GM21367 (cell line): Measurements from ENCODE around the gene SNED1.

Experiments used
- ATAC-seq: cut with Tn5 transposase; IDR thresholded peaks from one replicate; pipeline ENCODE4 v1.9.1; 2021; ENCODE audit not compliant: unreplicated experiment

Gene SNED1

GRCh38 chr2:241123816-241124536 lies 125.6 kb downstream of the SNED1 start:
- ATAC-seq: no peak

GRCh38 chr2:241125626-241126025 lies 127.2 kb downstream of the SNED1 start:
- ATAC-seq: no peak

GRCh38 chr2:241126201-241126611 lies 127.8 kb downstream of the SNED1 start:
- no peak for ATAC-seq

GRCh38 chr2:241126771-241127202 lies 128.4 kb downstream of the SNED1 start:
- no peak for ATAC-seq

GRCh38 chr2:241128266-241128665 lies 129.8 kb downstream of the SNED1 start:
- ATAC-seq: no peak

- ATAC-seq: no peak
Observed at GRCh38 chr2:241129086-241129871, 130.9 kb downstream of the SNED1 start.

- no peak for ATAC-seq
Observed at GRCh38 chr2:241130316-241130715, 131.9 kb downstream of the SNED1 start.

- no peak for ATAC-seq
Observed at GRCh38 chr2:241131531-241131930, 133.1 kb downstream of the SNED1 start.

GRCh38 chr2:241132538-241133435 lies 134.4 kb downstream of the SNED1 start:
- no peak for ATAC-seq

- no peak for ATAC-seq
Observed at GRCh38 chr2:241133436-241133820, 135.0 kb downstream of the SNED1 start.

GRCh38 chr2:241134711-241135110 lies 136.3 kb downstream of the SNED1 start:
- no peak for ATAC-seq

- no peak for ATAC-seq
Observed at GRCh38 chr2:241135737-241136136, 137.3 kb downstream of the SNED1 start.

GRCh38 chr2:241136191-241136590 lies 137.8 kb downstream of the SNED1 start:
- ATAC-seq: no peak

- no peak for ATAC-seq
Observed at GRCh38 chr2:241136661-241137260, 138.3 kb downstream of the SNED1 start.

GRCh38 chr2:241137276-241138190 lies 139.1 kb downstream of the SNED1 start:
- ATAC-seq: no peak

- no peak for ATAC-seq
Observed at GRCh38 chr2:241138471-241138870, 140.1 kb downstream of the SNED1 start.

GRCh38 chr2:241139531-241140444 lies 141.4 kb downstream of the SNED1 start:
- ATAC-seq: no peak

- ATAC-seq: no peak
Observed at GRCh38 chr2:241140445-241140840, 142.0 kb downstream of the SNED1 start.
